T-helper 2 cell (primary cell): ENCODE measurements around the gene RGL1.

Source experiments
- DNase-seq, 5 experiments: peaks; one replicate each; pipeline versions ENCODE4 v3.0.0 to v3.0.0-alpha.2; 2012 to 2022

Gene RGL1

DNA sequence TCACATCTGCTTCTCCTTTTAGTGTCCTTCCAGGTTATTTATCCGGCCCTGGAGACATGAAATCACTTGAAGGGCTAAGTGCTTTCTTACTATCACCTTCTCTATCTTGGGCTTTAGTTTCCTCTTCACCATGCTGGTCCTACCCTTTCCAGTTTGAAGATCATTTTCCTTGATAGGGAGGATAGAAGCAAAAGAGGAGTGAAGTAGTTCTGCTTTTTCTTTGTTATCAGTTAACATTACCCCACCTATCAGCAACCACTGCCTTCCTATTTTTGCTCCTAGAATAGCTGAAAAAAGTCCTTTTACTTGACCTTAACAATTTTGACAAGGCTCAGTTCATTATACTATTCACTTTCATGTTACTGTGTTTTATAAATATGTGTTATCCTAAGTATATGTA lies 19.4 kb downstream of the RGL1 start:
- no peak for DNase-seq

DNA sequence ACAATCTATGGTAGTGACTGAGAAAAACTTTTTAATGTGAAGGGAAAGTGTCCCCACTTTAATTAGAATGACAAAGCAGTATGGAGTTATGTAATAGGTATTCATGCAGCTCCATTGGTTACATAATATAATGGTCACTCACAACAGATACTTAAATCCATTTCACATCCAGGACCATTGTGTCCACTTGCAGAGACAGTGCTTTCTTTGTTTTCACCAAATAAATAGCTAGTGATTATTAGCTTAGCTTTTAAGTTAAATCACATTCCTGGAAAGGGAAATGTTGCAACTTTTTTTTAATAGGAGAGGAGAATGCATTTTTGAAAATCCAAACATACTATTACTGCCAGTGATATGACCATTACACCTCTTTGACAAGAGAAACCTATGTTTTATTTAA lies 22.9 kb downstream of the RGL1 start:
- no peak for DNase-seq

DNA sequence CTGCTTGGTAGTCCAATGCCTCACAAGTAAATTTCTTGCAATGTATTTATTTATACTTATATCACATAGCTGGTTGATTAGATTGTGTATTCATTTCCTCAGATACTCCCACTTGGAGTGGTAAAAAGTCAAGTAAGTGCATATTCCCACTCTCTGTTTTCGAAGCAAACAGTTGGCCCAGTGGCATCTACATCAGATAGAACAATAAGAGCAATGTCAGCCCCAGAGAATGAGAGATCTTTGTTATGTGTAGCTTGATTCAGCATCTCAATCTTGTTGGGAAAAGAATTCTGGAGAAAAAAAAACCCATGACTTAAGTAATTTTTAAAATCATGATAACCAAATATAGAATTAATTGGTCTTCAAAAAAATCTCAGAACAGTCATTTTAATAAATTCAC lies 25.5 kb downstream of the RGL1 start:
- DNase-seq = no peak

DNA sequence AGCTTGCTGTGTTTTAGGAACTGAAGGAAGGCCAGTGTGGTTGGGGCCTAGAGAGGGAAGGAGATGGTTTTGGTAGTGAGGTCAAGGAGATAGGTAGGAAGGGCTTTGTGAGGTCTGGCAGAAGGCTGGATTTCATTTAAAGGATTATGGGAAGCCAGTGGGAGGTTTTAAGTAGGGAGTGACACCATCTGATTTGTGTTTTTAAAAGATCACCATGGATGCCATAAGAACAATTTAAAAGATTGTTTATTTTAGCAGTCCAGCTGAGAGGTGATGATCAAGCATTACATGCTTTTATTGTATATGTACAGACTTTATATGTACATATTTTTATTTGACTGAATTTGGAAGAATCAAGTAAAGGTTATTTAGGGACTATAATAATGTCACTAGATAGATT lies 26.4 kb downstream of the RGL1 start:
- no peak for DNase-seq

DNA sequence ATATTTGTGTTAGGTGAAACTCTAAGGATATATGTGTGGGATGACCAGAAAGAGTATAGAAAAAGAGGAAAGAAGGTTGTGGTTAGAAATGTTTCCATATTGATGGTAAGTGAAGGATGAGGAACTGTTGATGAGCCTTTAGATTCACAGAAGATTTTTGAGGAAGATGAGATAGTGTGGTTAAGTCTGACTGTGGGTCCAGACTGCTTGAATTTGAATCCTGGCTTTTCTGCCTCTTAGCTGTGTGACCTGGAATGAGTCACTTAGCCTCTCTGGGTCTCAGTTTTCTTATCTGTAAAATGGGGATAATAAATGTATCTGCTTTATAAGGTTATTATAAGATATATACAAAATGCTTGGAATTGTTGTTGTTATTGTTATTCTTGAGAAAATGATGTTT lies 27.5 kb downstream of the RGL1 start:
- no peak for DNase-seq

DNA sequence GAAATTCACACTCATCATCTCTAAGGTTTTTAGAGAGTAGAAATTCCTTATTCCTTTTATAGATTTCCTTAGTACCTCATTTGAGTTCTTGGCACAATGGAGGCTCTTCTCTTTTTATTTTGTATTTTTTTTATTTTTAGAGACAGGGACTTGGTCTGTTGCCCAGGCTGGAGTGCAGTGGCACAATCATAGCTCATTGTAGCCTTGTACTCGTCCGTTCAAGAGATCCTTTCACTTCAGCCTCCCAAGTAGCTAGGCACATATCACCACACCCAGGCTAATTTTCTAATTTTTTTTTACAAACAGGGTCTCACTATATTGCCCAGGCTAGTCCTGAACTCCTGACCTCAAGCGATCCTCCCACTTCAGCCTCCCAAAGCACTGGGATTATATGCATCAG lies 29.6 kb downstream of the RGL1 start:
- no peak for DNase-seq

DNA sequence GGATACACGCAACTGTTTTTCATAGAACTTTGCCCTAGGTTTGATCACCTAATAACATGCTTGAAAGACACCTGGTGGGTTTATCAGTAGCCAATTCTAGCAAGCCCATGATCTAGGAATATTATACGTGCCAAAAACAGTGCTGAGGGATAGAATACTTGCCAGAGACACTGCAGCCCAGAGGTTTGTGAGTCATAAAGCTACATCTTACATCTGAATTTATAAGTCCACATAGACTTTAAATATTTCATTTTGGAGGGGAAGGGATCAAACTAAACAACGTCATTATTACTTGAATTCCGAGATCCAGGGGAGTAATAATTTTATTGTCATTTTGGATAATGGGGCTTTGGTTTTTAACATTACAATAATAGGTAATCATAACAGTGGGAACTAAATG lies 31.7 kb downstream of the RGL1 start:
- no peak for DNase-seq

DNA sequence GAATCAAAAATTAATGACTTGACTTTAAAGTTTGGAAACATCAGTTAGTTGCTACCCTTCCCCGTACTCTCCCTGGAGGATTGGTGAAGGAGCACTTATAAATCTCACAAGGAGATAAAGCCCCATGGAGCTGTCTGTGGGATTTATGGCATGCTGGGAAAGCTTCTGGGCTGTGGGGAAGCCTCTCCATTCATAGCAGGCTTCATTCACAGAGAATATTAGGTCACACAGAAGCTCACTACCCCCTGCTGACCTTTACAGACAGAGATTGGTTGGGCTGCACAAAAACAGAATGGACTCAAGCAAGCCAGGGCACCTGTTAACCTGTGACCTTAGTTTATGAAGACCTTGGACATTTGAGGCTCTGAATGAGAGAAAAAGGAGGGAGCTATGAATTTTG lies 32.1 kb downstream of the RGL1 start:
- DNase-seq = no peak

GRCh38 chr1:183838221-183838620 lies 33.3 kb downstream of the RGL1 start:
- no peak for DNase-seq

- DNase-seq = no peak
Measured at GRCh38 chr1:183840140-183840539, 35.2 kb downstream of the RGL1 start.

DNA sequence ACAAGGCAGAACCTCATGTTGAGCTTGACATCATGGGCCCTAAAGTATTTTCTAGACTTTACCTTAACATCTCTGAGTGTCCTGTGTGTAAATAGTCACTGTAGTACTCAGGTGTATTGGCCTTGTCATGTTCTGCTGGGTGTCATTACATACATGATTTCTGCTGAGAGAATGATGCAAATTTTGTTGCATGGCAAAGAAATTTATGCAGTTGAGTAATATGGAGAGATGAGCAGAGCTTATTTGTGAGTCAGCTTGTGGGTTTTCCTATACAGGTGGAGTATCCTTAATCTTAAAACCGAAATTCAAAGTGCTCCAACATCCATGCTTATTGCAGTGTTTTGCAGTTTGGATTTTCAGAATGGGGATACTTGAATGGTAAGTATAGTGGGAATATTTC lies 36.6 kb downstream of the RGL1 start:
- peak in 1 of 5 experiments; percentile 82 for DNase-seq

DNA sequence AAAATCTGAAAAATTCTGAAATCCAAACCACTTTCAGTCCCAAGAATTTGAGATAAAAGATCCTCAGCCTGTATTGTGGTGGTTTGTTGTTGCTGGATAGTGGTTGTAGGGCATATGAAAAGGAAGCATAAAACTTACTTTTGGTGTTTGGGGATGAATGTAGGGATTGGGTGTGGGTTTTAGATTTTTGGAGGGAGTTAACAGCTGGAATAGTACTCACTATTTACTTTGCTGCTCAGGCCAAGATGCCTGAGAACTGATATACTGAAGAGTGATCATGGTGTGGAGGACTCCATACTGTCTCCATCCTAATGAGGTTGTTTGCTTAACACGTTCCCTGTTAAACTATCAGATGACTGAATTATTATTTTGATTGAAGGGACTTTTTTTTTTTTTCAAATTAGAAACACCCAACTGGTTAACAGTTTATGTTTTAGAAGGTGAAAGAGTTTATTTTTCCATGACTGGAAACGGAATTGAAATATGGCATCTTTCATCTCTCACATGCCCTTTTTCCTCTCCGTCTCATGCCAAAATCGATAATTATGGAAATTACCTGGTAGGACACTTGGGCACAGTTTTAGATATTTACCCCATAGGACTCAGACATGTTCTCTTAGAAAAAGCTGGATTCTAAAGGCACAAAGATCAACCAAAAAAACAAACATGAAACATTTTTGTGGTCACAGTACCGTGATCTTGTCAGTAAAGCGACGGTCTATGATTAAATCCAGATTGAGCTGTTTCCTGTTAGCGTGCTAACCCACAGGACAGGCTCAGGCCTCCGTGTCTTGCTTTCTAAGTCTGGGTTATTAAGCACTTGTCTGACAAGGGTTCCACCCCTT lies 37.3 kb downstream of the RGL1 start:
- peak in 2 of 5 experiments; percentile 3 to 96 for DNase-seq

GRCh38 chr1:183842795-183843144 lies 37.9 kb downstream of the RGL1 start:
- no peak for DNase-seq

GRCh38 chr1:183844806-183845205 lies 39.9 kb downstream of the RGL1 start:
- DNase-seq = no peak

GRCh38 chr1:183845681-183846080 lies 40.8 kb downstream of the RGL1 start:
- DNase-seq = no peak

DNA sequence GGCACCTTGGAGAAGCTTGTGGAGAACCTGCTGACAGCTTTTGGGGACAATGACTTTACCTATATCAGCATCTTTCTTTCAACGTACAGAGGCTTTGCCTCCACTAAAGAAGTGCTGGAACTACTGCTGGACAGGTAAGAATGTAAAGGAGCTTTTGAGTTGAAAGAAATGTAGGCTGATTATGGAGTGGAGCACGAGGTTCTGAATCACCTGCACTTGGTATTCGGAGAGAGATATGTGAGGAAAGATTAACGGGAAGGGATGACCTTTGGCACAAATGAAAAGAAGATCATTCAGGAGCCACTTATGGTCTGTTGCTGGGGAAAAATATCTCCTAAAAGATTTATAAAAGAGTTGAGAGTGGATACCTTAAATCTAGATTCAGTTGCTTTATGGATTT lies 42.7 kb downstream of the RGL1 start:
- no peak for DNase-seq

DNA sequence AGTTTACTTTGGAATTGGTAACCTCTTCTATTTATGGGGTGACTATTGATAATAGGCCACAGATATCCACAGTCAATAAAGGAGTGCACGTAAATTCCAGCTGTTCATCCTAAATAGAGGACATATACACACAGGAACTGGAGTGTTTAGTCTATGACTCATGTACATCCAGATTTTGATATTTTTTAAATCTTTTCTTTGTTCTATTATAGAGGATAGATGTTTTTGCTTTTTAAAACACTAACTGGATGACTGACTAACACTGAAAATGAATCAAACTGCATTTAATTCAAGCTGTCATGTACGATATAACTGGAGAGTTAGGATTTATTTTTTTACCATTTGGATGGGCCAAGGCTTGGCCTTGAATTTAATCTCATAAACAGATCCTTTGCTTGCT lies 45.9 kb downstream of the RGL1 start:
- DNase-seq = no peak

DNA sequence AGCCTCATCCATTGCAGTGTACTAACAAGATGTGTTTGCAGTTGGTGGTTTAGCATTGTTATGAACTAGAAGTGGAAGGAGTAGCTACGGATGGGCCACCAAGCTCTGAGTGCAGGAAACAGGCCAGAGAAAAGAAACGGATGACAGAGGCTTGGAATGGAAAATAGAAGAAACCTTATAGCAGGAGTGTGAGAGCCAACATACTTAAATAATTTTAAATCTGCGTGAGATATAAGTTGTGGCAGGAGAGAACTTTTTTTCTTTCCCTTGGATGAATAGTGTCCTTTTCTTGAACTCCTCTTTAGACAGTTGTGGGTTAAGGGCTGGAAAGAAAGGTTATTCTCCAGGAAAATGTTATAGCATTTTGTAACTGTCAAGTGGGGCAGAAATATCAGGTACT lies 54.2 kb downstream of the RGL1 start:
- no peak for DNase-seq

GRCh38 chr1:183859831-183860230 lies 54.9 kb downstream of the RGL1 start:
- no peak for DNase-seq

DNA sequence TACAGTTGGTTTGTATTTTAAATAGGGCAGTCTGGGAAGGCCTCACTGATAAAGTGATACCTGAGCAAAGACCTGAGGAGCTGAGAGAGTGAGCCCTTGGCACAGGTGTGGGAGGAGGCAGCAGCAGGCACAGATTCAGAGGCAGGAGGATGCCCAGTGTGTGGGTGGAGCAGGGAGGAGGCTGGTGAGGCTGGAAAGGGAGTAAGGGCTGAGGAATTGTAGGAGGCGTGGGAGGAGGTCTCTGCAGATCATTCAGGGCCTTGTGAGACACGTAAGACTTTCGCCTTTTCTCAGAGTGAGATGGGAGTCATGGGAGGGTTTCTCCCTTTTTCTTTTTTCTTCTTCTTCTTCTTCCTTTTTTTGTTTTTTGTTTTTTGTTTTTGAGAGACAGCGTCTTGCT lies 58.0 kb downstream of the RGL1 start:
- no peak for DNase-seq

GRCh38 chr1:183863852-183864251 lies 58.9 kb downstream of the RGL1 start:
- no peak for DNase-seq

DNA sequence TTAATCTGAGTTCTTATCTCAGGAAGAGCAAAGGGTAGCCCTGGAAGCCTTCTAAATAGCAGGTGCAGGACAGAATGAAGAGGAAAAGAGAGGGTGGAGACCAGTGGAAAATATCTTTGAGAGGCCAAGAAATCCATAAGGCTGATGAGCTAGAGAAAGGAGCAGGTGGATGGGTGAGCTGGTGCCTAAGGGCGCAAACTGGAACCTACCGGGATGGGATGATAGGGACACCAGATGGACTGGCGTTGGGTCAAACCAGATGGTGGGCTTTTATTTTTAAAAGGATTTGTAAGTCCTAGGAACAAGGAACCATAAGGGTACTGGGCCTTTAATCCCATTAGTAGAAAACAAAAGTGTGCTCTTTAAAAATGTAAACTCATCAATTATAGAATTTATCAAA lies 59.7 kb downstream of the RGL1 start:
- no peak for DNase-seq

- no peak for DNase-seq
Measured at GRCh38 chr1:183869230-183869629, 64.3 kb downstream of the RGL1 start.

GRCh38 chr1:183869664-183870063 lies 64.7 kb downstream of the RGL1 start:
- no peak for DNase-seq

- DNase-seq = no peak
Measured at GRCh38 chr1:183870351-183871077, 65.6 kb downstream of the RGL1 start.
